Activated naive CD4-positive, alpha-beta T cell treated with anti-CD3 and anti-CD28 coated beads, Interleukin-2, amount 50 U/mL, for 16 hours (primary cell): Measurements from ENCODE around the gene B3GNT7.
"Not testable (repeated sequence)": the region's sequence is repeated elsewhere in the genome, so short reads cannot be mapped to it uniquely, and the experiment has no call there.

Experiments
- DNase-seq: peaks from one replicate; pipeline ENCODE4 v3.0.0-alpha.2; 2020

B3GNT7 gene

DNA sequence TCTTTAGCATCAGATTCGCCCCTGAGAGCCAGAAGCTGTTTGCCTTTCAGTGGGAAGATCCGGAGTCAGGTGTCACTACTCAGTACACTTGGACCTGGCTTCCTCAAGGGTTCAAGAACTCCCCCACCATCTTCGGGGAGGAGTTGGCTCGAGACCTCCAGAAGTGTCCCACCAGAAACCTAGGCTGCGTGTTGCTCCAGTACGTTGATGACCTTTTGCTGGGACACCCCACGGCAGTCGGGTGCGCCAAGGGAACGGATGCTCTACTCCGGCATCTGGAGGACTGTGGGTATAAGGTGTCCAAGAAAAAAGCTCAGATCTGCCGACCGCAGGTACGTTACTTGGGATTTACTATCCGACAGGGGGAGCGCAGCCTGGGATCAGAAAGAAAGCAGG is 8.7 kb downstream of the B3GNT7 start:
- not testable (repeated sequence) for DNase-seq

DNA sequence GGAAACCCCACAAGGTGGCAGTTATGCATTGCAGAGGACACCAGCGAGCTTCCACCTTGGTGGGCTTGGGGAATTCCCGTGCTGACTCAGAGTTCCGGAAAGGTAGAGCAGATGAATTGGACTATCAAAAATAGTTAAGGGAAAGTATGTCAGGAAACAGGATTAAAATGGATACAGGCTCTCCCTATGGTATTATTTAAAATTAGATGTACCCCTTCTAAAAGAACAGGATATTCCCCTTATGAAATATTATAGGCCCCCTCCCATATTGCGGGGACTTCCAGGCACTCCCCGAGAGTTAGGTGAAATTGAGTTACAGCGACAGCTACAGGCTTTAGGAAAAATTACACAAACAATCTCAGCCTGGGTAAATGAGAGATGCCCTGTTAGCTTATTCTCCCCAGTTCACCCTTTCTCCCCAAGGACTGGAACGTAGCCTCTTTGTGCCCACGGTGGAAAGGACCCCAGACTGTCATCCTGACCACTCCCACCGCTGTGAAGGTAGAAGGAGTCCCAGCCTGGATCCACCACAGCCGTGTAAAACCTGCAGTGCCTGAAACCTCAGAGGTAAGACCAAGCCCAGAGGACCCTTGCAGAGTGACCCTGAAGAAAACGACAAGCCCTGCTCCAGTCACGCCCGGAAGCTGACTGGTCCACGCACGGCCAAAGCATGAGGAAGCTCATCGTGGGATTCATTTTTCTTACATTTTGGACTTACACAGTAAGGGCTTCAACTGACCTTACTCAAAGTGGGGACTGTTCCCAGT is 10.3 kb downstream of the B3GNT7 start:
- peak; percentile 30 for DNase-seq

DNA sequence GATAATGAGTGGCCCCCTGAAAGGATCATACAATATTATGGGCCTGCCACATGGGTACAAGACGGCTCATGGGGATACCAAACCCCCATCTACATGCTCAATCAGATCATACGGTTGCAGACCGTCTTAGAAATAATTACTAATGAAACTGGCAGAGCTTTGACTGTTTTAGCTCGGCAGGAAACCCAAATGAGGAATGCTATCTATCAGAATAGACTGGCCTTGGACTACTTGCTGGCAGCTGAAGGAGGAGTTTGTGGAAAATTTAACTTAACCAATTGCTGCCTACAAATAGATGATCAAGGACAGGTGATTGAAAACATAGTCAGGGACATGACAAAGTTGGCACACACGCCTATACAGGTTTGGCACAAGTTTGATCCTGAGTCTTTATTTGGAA is 12.2 kb downstream of the B3GNT7 start:
- DNase-seq = not testable (repeated sequence)

DNA sequence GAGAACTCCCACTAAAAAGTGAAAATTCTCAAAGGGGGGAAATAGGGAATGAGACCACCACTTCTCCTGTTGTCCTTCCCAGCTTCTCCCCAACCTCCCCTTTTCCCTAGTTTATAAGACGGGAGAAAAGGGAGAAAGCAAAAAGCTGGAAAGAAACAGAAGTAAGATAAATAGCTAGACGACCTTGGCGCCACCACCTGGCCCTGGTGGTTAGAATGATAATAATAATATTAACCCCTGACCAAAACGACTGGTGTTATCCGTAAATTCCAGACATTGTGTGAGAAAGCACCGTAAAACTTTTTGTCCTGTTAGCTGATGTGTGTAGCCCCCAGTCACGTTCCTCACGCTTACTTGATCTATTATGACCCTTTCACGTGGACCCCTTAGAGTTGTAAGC is 12.8 kb downstream of the B3GNT7 start:
- not testable (repeated sequence) for DNase-seq

DNA sequence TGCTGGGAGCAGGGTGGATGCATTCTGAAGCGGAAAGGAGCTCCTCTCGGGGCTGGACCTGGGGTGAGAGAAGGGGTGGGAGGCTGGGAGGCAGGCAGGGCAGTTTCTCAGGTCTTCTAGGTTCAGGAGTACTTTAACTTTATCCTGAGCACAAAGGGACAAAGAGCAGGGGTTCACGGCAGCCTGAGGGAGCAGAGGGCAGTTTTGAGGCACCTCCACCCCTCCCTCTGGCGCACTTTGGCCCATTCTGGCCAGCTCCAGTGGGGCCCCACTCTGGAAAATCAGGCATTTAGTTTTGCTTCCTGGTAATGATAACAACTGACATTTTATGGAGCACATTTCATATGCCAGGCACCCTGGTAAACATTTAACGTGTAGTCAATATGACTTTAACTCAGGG is 14.3 kb downstream of the B3GNT7 start:
- DNase-seq = no peak

DNA sequence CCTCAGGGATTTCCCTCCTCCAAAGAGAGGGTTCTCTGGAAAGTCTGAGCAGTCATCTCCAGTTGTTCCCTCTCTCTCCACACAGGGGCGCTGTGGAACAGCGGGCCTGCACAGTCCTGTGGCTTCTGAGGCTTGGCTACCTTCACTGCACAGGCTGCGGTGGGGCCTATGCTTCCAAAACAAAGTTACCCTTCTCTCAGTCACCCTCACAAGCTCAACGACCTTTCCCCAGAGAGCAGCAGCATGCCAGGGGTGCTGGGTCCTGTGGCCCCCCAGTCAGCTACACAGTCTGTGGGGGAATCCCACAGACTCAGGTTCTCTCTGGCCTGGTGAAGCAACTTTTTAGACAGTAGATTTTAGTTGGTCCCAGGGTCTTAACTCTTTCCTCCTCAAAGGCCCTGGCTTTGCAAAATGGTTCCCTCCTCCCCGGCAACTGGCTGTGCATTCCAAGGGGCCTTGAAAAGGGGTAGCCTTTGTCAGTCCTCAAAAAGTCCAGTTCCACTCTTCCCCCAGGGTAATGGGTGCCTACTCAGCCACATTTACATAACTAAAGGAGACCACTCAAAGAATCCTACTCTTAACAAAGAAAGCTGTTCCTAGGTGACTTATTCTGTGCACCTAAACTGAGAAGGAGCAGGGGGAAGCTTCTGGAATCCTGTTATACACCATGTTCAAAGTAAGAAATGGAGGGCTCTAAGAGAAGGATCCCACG is 14.9 kb downstream of the B3GNT7 start:
- no peak for DNase-seq

DNA sequence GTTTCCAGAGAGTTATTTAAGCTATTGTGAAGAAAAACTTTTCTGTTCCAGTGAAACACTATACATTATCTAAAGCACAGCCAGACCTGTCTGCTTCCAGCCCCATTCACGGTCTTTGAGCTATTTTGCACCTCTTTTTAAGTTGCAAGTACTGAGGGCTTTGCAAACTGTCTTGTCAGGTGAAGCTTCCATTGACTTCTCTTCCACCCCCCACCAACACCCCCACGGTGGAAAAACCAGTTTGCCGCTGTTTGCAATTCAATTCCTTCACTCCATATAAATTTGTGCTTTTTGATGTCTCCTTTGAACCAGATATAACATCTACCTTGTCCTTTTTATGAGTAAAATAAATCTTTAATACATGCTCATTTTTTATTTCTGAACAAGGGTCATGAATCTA is 15.7 kb downstream of the B3GNT7 start:
- no peak for DNase-seq

DNA sequence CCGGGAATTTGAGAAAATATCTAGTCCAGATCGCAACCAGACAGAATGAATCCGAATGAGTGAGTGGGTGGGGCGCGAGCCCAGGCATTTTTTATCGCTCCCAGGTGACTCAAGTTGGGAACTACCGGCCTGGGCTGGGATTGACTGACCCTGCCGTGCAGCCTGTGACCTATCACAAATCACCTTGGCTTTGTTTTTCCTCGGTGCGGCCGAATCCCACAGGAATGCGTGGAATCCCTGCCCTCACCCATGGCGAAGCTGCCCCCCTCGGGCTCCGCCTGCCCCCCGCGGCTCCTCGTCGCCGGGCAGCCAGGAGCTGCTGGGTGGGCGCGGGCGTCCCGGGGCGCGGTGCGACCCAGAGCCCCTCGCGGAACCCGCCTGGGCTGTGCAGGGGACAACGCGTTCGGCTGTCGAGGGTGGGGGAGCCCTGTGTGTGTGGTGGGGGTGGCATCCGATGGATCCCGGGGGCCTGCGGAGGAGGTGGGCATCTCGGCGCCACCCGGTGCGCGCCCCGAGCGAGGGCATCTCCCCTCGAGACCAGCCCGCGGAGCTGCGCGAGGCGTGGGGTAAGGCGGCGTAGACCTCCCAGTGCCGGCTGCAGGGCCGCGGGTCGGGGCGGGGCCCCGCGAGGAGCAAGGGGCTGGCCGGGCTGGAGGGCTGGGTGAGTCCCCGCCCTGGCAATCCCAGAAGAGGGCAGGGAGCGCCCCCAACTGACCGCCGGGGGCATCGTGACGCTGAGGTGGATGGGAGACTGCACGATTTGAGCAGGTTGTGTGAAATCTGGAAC is 16.5 kb downstream of the B3GNT7 start:
- peak; percentile 50 for DNase-seq

DNA sequence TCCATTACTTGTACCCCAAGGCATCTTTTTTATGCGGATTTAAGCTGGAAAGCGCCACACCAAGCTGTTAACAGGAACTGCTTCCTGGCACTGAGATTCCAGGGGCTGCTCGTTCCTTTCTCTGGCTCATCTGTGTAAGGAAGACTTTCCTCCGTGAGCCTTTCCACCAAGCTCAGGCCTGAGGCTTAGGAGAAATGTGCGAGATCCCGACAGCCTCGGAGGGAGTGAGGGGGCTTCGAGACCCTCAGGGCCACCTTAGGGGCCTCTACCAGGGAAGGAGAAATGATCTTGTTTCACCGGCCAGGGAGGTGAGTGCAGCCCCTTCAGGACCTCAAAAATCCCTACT is 17.1 kb downstream of the B3GNT7 start:
- no peak for DNase-seq

DNA sequence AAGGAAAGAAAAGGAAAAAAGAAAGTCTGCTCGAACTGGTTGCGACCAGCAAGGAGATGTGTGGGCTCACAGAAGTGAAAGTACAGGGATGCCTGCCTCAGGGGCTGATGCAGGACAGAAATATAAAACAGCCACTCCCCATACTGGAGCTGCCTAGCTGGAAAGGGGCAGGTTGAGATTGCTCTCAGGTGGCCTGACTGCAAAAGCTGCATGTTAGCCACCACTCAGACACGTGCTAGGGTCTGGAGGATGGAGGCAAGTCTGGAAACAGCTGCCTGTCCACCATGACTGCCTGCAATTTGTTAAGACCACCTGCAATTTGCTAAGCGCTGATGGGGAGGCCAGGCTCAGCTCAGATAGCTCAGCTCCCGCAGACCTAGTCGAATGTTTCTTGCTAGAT is 17.9 kb downstream of the B3GNT7 start:
- DNase-seq = no peak

DNA sequence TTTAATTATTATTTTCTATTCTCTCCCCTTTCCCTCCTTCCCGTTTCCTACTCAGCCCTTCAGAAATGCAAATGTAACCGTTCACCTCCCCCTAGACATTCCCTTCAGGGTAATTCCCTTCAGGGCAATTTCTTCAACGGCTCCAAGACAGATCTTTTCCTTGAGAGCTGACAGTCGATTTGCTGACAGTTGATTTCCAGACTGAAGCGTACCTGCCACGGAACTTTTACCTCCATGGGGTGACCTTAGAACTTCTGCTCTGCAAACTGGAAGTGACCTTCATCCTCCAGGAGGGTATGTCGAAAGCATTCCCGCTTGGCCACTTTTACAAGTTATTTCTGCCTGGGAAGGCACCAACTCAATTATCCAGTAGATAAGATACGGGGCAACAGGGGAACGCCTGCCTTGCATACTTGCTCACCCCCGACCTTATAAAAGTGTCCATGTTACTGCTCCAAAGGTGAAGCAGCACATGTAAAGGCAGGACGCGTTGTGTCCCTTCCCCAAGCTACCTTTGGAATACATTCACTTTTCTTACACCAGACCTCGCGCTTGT is 18.5 kb downstream of the B3GNT7 start:
- no peak for DNase-seq

DNA sequence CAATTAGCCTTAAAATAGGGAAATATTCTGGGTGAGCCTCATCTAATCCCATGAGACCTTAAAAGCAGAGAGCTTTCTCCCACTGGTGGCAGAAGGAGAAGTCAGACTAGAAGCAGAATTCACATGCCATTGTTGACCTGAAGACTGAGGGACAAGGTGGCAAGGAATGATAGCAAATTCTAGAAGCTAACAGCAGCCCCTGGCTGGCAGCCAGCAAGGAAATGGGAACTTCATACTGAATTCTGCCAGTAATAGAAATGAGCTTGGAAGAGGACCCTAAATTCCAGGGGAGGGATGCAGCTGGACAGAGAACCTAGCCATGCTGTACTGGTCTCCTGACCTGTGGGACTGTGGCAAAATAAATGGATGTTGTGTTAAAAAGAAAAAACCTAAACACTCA is 19.5 kb downstream of the B3GNT7 start:
- no peak for DNase-seq

DNA sequence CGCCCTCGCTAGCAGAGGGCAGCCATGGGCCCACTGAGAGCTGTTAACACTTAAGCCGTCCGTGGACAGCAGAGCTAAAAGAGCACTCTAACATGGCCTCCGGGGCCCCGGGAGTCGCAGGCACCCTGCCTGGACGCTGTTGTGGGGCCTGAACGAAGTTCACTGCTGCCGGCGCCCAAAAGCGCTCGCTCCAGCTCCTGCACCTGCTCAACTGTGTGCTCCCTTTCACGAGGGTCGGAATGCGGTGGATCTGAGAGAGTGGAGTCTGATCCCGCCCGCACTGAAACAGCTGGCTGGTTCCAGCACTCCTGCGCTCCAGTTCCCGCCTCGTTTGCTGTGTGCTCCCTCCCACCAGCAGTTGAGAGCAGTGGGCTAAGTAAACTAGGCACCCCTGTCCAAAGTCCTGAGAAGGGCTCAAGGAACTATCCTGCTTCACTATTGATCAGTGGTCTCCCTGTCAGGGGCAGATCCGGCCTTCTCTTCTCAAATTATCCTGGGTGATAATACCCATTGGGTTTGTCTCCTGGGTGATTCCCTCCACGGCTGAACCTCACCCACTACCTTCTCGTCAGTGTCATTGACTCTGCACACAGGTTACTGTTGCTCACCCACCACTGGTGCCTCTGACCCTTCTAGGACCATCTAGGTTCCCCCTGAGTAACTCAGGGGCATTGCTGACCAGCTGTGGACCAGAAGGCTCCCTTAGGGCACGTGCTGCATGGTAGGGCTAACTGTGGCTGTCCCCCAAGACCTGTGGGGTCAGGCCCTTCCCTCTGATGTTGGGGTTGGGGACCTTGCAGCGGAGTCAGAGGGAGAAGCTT is 23.5 kb downstream of the B3GNT7 start:
- no peak for DNase-seq

DNA sequence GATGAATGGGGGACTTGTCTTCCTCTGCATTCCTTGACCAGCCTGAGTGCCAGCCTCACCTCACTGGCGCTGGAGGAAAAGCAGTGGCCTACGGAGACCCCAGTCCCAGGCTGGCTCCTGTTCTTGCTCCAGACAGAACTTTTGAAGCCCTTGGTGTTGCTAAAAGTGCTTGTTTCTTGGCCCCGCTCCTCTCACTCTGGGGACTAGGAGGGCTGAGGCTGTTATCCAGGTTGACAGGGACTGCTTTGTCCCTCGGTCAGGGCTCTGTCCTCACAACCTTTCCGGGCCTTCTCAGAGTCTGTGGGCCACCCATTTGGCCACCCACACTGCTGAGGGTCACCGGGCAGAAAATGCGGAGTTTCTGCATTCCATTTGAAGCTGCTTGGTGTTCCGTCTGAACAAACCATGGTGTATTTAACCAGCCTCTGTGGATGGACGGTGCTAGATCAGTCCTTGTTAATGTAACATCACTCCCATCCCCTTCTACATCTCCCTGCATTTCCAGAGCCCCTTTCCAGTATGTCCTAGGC is 25.6 kb downstream of the B3GNT7 start:
- no peak for DNase-seq

DNA sequence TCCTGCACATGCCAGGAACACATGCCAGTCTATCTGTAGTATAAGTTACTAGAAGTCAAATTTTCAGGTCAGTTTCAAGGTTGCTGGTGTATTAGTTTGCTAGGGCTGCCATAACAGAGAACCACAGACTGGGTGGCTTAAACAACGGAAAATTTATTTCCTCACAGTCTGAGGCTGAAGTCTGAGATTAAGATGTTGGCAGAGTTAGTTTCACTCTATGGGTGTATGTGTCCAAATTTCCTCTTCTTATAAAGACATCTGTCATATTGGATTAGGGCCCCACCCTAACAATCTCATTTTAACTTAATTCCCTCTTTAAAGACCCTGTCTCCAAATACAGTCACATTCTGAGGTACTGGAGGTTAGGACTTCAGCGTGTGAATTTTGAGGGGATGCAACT is 26.5 kb downstream of the B3GNT7 start:
- no peak for DNase-seq

DNA sequence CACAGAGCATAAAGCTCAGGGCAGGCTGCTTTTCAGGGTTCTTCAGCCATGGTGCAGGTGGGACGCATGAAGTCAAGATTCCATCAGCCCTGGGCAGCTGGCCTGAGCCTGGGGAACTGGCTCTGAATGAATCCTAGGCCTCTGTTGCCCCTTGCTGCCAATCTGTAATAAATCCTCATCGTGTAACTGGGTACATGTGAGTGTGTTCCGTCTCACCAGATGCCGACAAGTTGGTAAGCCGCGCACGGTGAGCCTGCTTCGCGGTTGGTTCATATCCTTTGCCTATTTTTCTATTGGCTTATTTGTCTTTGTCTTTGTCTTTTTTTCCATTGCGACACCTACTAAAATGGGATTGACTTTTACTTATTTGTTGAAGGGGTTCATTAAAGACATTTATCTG is 27.7 kb downstream of the B3GNT7 start:
- no peak for DNase-seq

DNA sequence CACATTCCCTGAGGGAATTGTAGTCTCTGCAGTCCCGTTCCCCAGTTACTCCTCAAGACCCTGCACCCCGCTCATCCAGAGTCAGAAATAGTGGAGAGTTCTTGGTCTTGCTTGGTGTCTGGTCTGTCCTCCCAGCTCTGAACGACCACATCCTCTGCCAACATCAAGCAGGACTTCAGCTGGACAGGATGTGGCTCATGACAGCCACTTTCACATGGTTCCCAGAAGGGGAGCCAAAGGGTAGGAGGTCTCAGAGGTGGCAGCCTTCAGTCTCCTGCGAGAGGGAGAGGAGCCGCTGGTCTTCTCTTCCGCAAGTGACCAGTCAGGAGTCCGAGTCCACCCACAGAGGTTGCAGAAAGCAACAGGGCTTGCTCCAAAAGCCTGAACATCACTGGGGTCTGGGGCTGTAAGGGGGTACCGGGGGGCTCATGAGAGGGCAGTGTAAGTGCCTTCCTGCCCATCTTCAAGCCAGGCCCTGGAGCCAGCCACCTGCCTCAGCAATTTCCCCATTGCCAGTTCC is 29.8 kb downstream of the B3GNT7 start:
- DNase-seq = no peak

DNA sequence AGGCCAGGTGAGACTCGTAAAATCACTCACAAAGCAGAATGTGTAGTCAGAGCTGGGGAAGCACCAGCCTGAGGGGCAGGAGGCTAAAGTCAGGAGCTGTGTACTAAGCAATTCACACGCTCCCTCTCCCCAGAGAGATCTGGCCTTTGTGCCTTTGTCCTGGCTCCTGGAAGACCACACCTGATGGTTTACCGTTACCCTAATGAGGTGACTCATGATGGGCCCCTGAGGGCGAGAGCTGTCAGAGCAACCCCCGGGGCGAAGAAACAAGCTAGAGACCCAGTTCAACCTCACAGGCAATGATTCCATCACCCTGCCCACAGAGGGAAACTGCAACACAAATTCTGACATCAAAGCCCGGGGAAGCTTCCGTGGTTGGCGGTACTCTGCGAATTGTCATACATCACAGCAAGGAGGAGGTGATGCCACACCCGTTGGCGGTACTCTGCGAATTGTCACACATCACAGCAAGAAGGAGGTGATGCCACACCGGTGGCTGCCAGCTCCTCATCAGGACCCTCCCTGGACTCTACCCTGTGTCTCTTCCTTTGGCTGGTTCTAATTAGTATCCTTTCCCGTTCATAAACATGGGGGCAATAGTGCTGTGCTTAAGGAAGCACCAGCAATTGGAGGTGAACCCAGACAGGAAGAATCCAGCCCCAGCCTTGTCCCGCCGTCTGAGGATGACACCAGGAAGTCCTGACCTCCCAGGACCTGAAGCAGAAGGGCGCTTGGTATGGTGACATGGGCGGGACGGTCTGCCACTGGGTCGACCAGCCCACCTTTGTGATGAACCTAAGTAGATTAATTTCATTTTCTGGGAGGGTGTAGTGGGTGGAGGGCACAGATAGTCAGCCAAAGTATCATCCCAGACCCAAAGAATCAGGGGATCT is 30.5 kb downstream of the B3GNT7 start:
- DNase-seq = no peak

DNA sequence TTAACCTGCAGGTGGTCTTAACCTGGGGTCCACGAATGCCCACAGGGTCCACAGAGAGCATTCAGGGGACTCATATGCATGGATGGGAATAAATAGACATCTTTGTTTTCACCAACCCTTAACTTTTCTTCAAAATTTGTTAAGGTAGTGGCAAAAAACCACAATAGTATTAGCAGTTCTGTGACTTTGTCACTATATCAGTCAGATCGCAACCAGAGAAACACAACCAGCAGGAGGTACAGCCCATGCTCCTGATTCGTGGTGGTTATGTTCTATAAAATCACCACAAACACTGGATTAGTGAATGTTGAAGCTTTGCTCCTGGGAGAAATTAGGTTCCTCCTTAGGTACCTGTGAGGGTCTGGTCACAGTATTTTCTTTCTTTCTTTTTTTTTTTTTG is 31.6 kb downstream of the B3GNT7 start:
- no peak for DNase-seq

DNA sequence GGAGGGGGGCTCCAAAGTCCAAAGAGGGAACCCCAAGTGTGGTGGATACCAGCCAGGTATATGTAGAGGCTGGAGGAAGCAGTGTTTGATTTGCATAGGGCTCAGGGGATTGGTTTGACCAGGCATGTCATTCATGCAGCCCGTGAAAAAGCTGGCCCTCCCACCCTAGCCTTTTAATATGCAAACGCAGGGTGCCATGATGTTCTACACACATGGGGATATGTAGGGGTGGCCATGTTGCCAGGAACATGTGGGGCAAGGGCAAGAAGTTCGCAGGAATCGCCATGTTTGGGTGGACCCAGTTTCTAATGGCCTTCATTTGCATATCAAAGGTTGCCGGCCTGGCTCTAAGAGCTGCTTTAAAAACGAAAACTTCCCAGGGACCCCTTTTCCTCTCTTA is 33.6 kb downstream of the B3GNT7 start:
- no peak for DNase-seq

DNA sequence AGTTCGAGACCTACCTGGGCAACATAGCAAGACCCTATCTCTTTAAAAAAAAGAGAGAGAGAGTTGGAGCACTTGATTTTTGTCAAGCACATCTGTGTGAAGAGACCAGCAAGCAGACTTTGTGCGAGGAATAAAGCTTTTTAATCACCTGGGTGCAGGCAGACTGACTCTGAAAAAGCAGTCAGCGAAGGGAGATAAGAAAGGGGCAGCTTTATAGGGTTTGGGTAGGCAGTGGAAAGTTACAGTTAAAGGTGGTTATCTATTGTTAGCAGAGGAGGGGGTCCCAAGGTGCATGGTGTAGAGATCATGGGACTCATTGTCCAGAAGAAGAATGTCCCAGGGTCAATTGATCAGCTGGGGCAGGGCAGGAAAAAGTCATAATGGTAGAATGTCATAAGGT is 34.4 kb downstream of the B3GNT7 start:
- DNase-seq = no peak
